Measurements from ENCODE around the gene LAMA2. TPM values are rescaled to one million over a fixed set of nuclear protein-coding genes. Genes with fewer than 3 reads are reported as not detected.

Gene LAMA2
- total and polyA plus RNA-seq, 2 of the 8 experiments (the other 6 are each of a cell fraction or from before 2014, with no cell fraction given), result 1.3 to 3.8 TPM

GRCh38 chr6:129534926-129535325 is 652.0 kb downstream of the LAMA2 start:
- no peak overlapping the region for H3K56ac ChIP-seq (replicated peaks; ENCODE audit: insufficient read length, low read depth, low read length)
- H3K36me3 ChIP-seq (ENCODE audit: control insufficient read depth in 2 of 4, insufficient read depth in 4 of 4, low read length in 3 of 4), result no peaks in the 10 kb centered on the region
- no peak overlapping the region for H2AK5ac ChIP-seq (ENCODE audit: low read depth, low read length)
- H3K4me2 ChIP-seq (ENCODE audit: insufficient read depth in 1 of 2, low read depth in 2 of 2, low read length in 2 of 2), result no peak overlapping the region
- ChIA-PET CTCF (ENCODE audit: partially characterized antibody) (interaction anchor here (1.0 kb wide), 2 partner anchors 32 to 33 kb away, joined by 3 to 8 read pairs; no protein-coding TSS in a partner anchor), POLR2A (ENCODE audit: partially characterized antibody) (no interaction called here)
- H4K5ac ChIP-seq (ENCODE audit: insufficient read length, low read depth, low read length), result no peak overlapping the region
- H3K18ac ChIP-seq (ENCODE audit: extremely low read depth, low read length), result no peak overlapping the region
- H2BK5ac ChIP-seq (ENCODE audit: low read depth, low read length), result no peak overlapping the region
- H3K79me1 ChIP-seq (ENCODE audit: low read depth, low read length), result no peaks in the 10 kb centered on the region
- H3K14ac ChIP-seq (ENCODE audit: insufficient read length), result no peak overlapping the region
- H3K9ac ChIP-seq (replicated peaks in 1 of 4; ENCODE audit: extremely low read depth in 1 of 4, low read depth in 3 of 4, low read length in 3 of 4), result no peak overlapping the region
- no peaks in the 10 kb centered on the region for H3K9me3 ChIP-seq (ENCODE audit: insufficient read depth in 2 of 2, low read depth in 1 of 2, low read length in 1 of 2)
- no peak overlapping the region for H3K27ac ChIP-seq (ENCODE audit: low read depth, low read length)
- H2BK120ac ChIP-seq (replicated peaks; ENCODE audit: low read depth, low read length), result no peak overlapping the region
- no peaks in the 10 kb centered on the region for H3K23me2 ChIP-seq (ENCODE audit: low read depth, low read length)
- H3K27me3 ChIP-seq (replicated peaks in 1 of 4; ENCODE audit: control insufficient read depth in 3 of 4, extremely low read depth in 1 of 4, insufficient read depth in 3 of 4, low read length in 3 of 4), result no peaks in the 10 kb centered on the region
- no peak overlapping the region for H2BK20ac ChIP-seq (ENCODE audit: low read length)
- H4K91ac ChIP-seq (replicated peaks; ENCODE audit: insufficient read length, low read length), result no peak overlapping the region
- H4K8ac ChIP-seq (ENCODE audit: extremely low read depth, insufficient read depth, low read length), result no peak overlapping the region
- H2AFZ ChIP-seq (ENCODE audit: low read length), result no peak overlapping the region
- TF ChIP-seq BCL11A (IDR thresholded peaks at IDR 0.05; ENCODE audit: low read depth in 2 of 2, low read length in 2 of 2), result no peak
- TF ChIP-seq TEAD4 (IDR thresholded peaks at IDR 0.05; ENCODE audit: low read depth, low read length), result no peak
- no peak for TF ChIP-seq SIRT6 (IDR thresholded peaks at IDR 0.05; ENCODE audit: low read length)
- no peak for TF ChIP-seq TBP (IDR thresholded peaks at IDR 0.05; ENCODE audit: low read depth, low read length)
- no peak for TF ChIP-seq RAD21 (IDR thresholded peaks at IDR 0.05 in 1 of 2, conservative IDR thresholded peaks at IDR 0.05 in 1 of 2; ENCODE audit: low read depth in 2 of 2, low read length in 2 of 2)
- no peak for TF ChIP-seq KDM5A (IDR thresholded peaks at IDR 0.05; ENCODE audit: low read length)
- TF ChIP-seq SP4 (IDR thresholded peaks at IDR 0.05; ENCODE audit: low read length), result no peak
- no peak for TF ChIP-seq SUZ12 (IDR thresholded peaks at IDR 0.05; ENCODE audit: low read length)
- no peak for TF ChIP-seq TAF1 (IDR thresholded peaks at IDR 0.05; ENCODE audit: low read depth, low read length)
- TF ChIP-seq BRCA1 (IDR thresholded peaks at IDR 0.05; ENCODE audit: low read depth, low read length), result no peak
- no peak for TF ChIP-seq EP300 (IDR thresholded peaks at IDR 0.05; ENCODE audit: borderline replicate concordance in 1 of 2, low read depth in 2 of 2, low read length in 2 of 2)
- TF ChIP-seq EGR1 (IDR thresholded peaks at IDR 0.05; ENCODE audit: borderline replicate concordance, low read depth, low read length), result no peak
- no peak for TF ChIP-seq CEBPB (IDR thresholded peaks at IDR 0.05; ENCODE audit: low read depth, low read length)
- DNase-seq (ENCODE audit: low read depth in 1 of 2, low spot score in 2 of 2) (no peak), FAIRE-seq (no peak)
- no peak overlapping the region for H3K4me3 ChIP-seq (ENCODE audit: extremely low read depth in 1 of 4, insufficient read depth in 2 of 4, low read depth in 3 of 4, low read length in 4 of 4)
- H3K4ac ChIP-seq (replicated peaks; ENCODE audit: insufficient read length, low read depth, low read length), result no peak overlapping the region
- H2BK12ac ChIP-seq (ENCODE audit: low read depth, low read length), result no peak overlapping the region
- H2BK15ac ChIP-seq (ENCODE audit: low read length), result no peak overlapping the region
- H3K23ac ChIP-seq (ENCODE audit: insufficient read length), result no peak overlapping the region
- no peaks in the 10 kb centered on the region for H4K20me1 ChIP-seq (replicated peaks in 1 of 2; ENCODE audit: control insufficient read depth in 1 of 2, insufficient read depth in 2 of 2, low read length in 2 of 2)
- no peaks in the 10 kb centered on the region for H3K4me1 ChIP-seq (replicated peaks in 1 of 4; ENCODE audit: control insufficient read depth in 3 of 4, insufficient read depth in 4 of 4, low read length in 3 of 4)
- no peaks in the 10 kb centered on the region for H3K79me2 ChIP-seq (ENCODE audit: control insufficient read depth in 1 of 2, insufficient read depth in 2 of 2, low read length in 2 of 2)
